NT2/D1 (cell line): ENCODE measurements around the gene GDF15.

Experiments used
- SUZ12 ChIP-seq: IDR thresholded peaks from 2 replicates; pipeline ENCODE4 v1.6.1; 2011; ENCODE audit not compliant: insufficient read length, insufficient read depth; ENCODE audit errors: extremely low read depth
- YY1 ChIP-seq: IDR thresholded peaks from 2 replicates; pipeline ENCODE4 v1.6.1; 2011; ENCODE audit not compliant: insufficient read length, insufficient read depth
- ZNF274 ChIP-seq: IDR thresholded peaks from 2 replicates; pipeline ENCODE4 v1.6.1; 2011; ENCODE audit warnings: mild to moderate bottlenecking, low read depth, low read length

- TF ChIP-seq ZNF274 (no peak), SUZ12 (no peak), YY1 (no peak)
Observed at GRCh38 chr19:18418029-18418482, 32.1 kb downstream of the GDF15 start.
